ENCODE data around the gene RAPGEF4.

GRCh38 chr2:172889768-172890430 lies 154.3 kb downstream of the RAPGEF4 start:
- TF ChIP-seq GATA2 (IDR thresholded peaks at IDR 0.05; ENCODE audit: low read depth, low read length) (peak; percentile 66; the same call in 1 of the 2 replicates), GATA3 (IDR thresholded peaks at IDR 0.05; ENCODE audit: low read depth, low read length) (peak; percentile 15; the same call in 1 of the 2 replicates)
